ENCODE results near the gene ANKS1A. TPM values are rescaled to one million over a fixed set of nuclear protein-coding genes. Genes with fewer than 3 reads are reported as not detected.

ANKS1A gene
- total and polyA plus RNA-seq, 3 donors from 2014 or later: 44.2 to 96.9 (median 95.9) TPM

- no peaks in the 10 kb centered on the region for H3K27me3 ChIP-seq
- H3K4me1 ChIP-seq: no peaks in the 10 kb centered on the region
- TF ChIP-seq POLR2A (IDR thresholded peaks at IDR 0.05) (no peak), CTCF (IDR thresholded peaks at IDR 0.05) (no peak)
- WGBS, 2 donors: 82 to 100% methylated on average over 2 of the region's 2 CpGs
- intact Hi-C loops (cut with DNase I; ENCODE audit: low total_unique reads): no loop called here
- no peak for DNase-seq
- no peak overlapping the region for H3K4me3 ChIP-seq
- no peak overlapping the region for H3K27ac ChIP-seq
- H3K36me3 ChIP-seq (ENCODE audit: low read depth, missing control alignments): no peaks in the 10 kb centered on the region
- no peaks in the 10 kb centered on the region for H3K9me3 ChIP-seq
These were observed 219.3 kb downstream of the ANKS1A start for GRCh38 chr6:35108309-35108885.

DNA sequence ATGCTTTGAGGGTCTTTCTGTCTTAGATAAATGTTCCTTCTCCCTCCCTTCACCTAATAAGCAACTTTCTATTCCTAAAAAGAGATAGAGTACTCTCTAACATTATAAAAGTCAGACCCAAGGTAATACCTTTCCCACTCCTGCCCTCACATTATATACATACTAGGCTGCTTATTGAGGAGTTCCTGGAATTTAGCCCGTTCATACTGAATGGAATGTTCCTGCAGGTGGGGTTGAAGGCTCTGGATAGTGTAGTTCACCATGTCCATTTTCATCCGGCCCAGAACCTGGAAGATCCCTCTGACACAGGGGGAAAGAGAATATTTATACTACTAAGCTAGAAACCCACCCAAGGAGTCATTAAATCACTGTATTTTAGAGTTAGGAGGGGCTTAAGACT lies 231.7 kb downstream of the ANKS1A start:
- no peaks in the 10 kb centered on the region for H3K9me3 ChIP-seq
- H3K36me3 ChIP-seq (ENCODE audit: low read depth, missing control alignments): no peaks in the 10 kb centered on the region
- TF ChIP-seq CTCF (IDR thresholded peaks at IDR 0.05): no peak
- TF ChIP-seq POLR2A (IDR thresholded peaks at IDR 0.05): no peak
- WGBS, 2 donors: 90 to 96% methylated on average over 2 of the region's 2 CpGs
- no peaks in the 10 kb centered on the region for H3K4me1 ChIP-seq
- H3K4me3 ChIP-seq: no peak overlapping the region
- DNase-seq: no peak
- no peak overlapping the region for H3K27ac ChIP-seq
- intact Hi-C loops (cut with DNase I; ENCODE audit: low total_unique reads): no loop called here
- H3K27me3 ChIP-seq: no peaks in the 10 kb centered on the region

GRCh38 chr6:35124356-35124755 lies 235.3 kb downstream of the ANKS1A start:
- Histone ChIP-seq H3K27me3 (no peaks in the 10 kb centered on the region), H3K27ac (no peak overlapping the region), H3K4me1 (no peaks in the 10 kb centered on the region), H3K4me3 (no peak overlapping the region), H3K9me3 (no peaks in the 10 kb centered on the region), H3K36me3 (ENCODE audit: low read depth, missing control alignments) (no peaks in the 10 kb centered on the region)
- 93 to 97% methylated on average over 1 of the region's 1 CpG for WGBS, 2 donors
- no peak for DNase-seq
- intact Hi-C loops (cut with DNase I; ENCODE audit: low total_unique reads): no loop called here
- TF ChIP-seq CTCF (IDR thresholded peaks at IDR 0.05): no peak
- TF ChIP-seq POLR2A (IDR thresholded peaks at IDR 0.05): no peak

DNA sequence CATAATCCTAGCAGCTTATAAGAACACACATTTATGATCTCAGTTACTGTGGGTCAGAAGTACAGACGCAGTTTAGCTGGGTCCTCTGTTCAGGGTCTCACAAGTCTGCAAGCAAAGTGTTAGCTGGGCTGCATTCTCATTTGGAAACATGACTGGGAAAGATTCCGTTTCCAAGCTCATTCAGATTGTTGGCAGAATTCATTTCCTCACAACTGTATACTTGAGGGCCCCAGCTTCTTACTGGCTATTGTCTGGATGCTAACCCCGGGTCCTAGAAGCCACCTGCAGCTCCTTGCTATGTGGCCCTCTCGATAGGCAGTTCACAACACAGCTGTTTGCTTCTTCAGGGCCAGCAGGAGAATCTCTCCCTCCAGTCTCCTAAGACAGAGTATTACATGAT lies 239.0 kb downstream of the ANKS1A start:
- no peak for DNase-seq
- Histone ChIP-seq H3K4me1 (no peaks in the 10 kb centered on the region), H3K9me3 (no peaks in the 10 kb centered on the region), H3K27me3 (no peaks in the 10 kb centered on the region), H3K36me3 (ENCODE audit: low read depth, missing control alignments) (no peaks in the 10 kb centered on the region), H3K27ac (no peak overlapping the region), H3K4me3 (no peak overlapping the region)
- 86 to 87% methylated on average over 4 of the region's 4 CpGs for WGBS, 2 donors
- intact Hi-C loops (cut with DNase I; ENCODE audit: low total_unique reads): no loop called here
- TF ChIP-seq POLR2A (IDR thresholded peaks at IDR 0.05): no peak
- TF ChIP-seq CTCF (IDR thresholded peaks at IDR 0.05): no peak

DNA sequence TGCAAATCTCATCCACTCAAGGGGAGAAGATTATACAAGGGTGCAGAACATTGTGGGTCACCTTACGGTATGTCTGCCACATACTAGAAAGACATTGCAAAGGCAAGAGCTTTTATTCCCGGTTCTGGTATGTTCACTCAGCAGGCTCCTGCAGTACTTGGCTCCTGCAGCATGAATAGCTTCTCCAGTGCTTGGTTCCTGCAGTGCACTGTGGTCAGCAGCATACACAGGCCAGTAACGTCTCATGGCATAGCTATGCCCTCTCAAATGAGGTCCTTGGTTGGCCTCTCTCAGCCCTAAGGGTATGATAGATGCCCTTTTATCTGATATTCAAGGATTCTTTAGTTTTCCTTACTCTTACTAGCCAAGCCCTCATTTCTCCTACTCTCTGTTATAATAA lies 239.4 kb downstream of the ANKS1A start:
- H3K9me3 ChIP-seq: no peaks in the 10 kb centered on the region
- DNase-seq: no peak
- intact Hi-C loops (cut with DNase I; ENCODE audit: low total_unique reads): no loop called here
- H3K27ac ChIP-seq: no peak overlapping the region
- no peak for TF ChIP-seq POLR2A (IDR thresholded peaks at IDR 0.05)
- no peak for TF ChIP-seq CTCF (IDR thresholded peaks at IDR 0.05)
- H3K27me3 ChIP-seq: no peaks in the 10 kb centered on the region
- no peak overlapping the region for H3K4me3 ChIP-seq
- no peaks in the 10 kb centered on the region for H3K4me1 ChIP-seq
- H3K36me3 ChIP-seq (ENCODE audit: low read depth, missing control alignments): no peaks in the 10 kb centered on the region
- 73 to 79% methylated on average over 3 of the region's 3 CpGs for WGBS, 2 donors

Data from testis (tissue), 3 donors.